ENCODE data around the gene SEC14L1.

Gene SEC14L1

GRCh38 chr17:77125432-77125901 lies 15.3 kb upstream of the SEC14L1 start:
- Histone ChIP-seq H3K27ac (ENCODE audit: extremely low read depth, low read depth, low read length) (no peak overlapping the region), H3K4me3 (ENCODE audit: low read depth, low read length) (no peak overlapping the region), H3K36me3 (ENCODE audit: control insufficient read depth in 2 of 2, insufficient read depth in 1 of 2, low read length in 2 of 2) (no peaks in the 10 kb centered on the region), H3K4me1 (ENCODE audit: control insufficient read depth, insufficient read depth, low read length) (no peaks in the 10 kb centered on the region; the same call in 1 of the 2 replicates), H3K9me3 (ENCODE audit: control insufficient read depth, insufficient read depth, low read depth, low read length) (no peaks in the 10 kb centered on the region)
- CTCF ChIA-PET: interaction anchor here (0.5 to 2.4 kb wide), 4 partner anchors 9 to 122 kb away, joined by 3 to 7 read pairs (median 3); no protein-coding TSS in a partner anchor
- POLR2A ChIA-PET: interaction anchor here (0.6 to 2.9 kb wide), 5 partner anchors 15 to 397 kb away, joined by 3 to 26 read pairs (median 6); partner anchors contain the start of gene SEC14L1
- TF ChIP-seq ZNF394 (tag by site-specific recombination; IDR thresholded peaks at IDR 0.05; ENCODE audit: borderline replicate concordance): peak; percentile 45; the same call in 1 of the 2 replicates
- TF ChIP-seq ZNF274 (IDR thresholded peaks at IDR 0.05; ENCODE audit: low read length): no peak
- TF ChIP-seq ZNF274 (tag by site-specific recombination; IDR thresholded peaks at IDR 0.05; ENCODE audit: borderline replicate concordance): no peak
- peak; percentile 86 for TF ChIP-seq MEIS1 (CRISPR knock-in tag; IDR thresholded peaks at IDR 0.05; ENCODE audit: borderline replicate concordance)
- TF ChIP-seq INSM2 (tag by site-specific recombination; IDR thresholded peaks at IDR 0.05): peak; percentile 55; the same call in 1 of the 2 replicates
- peak; percentile 62; the same call in 1 of the 2 replicates for TF ChIP-seq ZNF24 (tag by site-specific recombination; IDR thresholded peaks at IDR 0.05)
- TF ChIP-seq ZNF362 (tag by site-specific recombination; IDR thresholded peaks at IDR 0.05): peak; percentile 75; the same call in 1 of the 2 replicates
- no peak for TF ChIP-seq ZNF580 (tag by site-specific recombination; IDR thresholded peaks at IDR 0.05)
- peak; percentile 64; the same call in 1 of the 2 replicates for TF ChIP-seq ZBTB21 (tag by site-specific recombination; IDR thresholded peaks at IDR 0.05)
- 0 out of 2 replicates have a peak, but pooled peaks have one; percentile 20 for TF ChIP-seq BCL11A (tag by site-specific recombination; IDR thresholded peaks at IDR 0.05; ENCODE audit: low read depth)
- TF ChIP-seq ZNF184 (tag by site-specific recombination; IDR thresholded peaks at IDR 0.05): peak; percentile 11; the same call in 1 of the 2 replicates
- TF ChIP-seq ELK4 (IDR thresholded peaks at IDR 0.05; ENCODE audit: borderline replicate concordance, low read depth, low read length): no peak
- TF ChIP-seq ZNF561 (tag by site-specific recombination; IDR thresholded peaks at IDR 0.05; ENCODE audit: borderline replicate concordance): no peak
- TF ChIP-seq ZEB2 (tag by site-specific recombination; IDR thresholded peaks at IDR 0.05): peak; percentile 46; the same call in 1 of the 2 replicates
- peak; percentile 88 for TF ChIP-seq ZNF10 (tag by site-specific recombination; IDR thresholded peaks at IDR 0.05)
- TF ChIP-seq KLF8 (tag by site-specific recombination; IDR thresholded peaks at IDR 0.05): peak; percentile 62; the same call in 1 of the 2 replicates
- peak; percentile 85 for TF ChIP-seq SP7 (tag by site-specific recombination; IDR thresholded peaks at IDR 0.05)
- no peak for TF ChIP-seq ZSCAN18 (tag by site-specific recombination; IDR thresholded peaks at IDR 0.05)
- no peak for TF ChIP-seq KLF16 (tag by site-specific recombination; IDR thresholded peaks at IDR 0.05)
- TF ChIP-seq ZNF692 (tag by site-specific recombination; IDR thresholded peaks at IDR 0.05): no peak
- no peak for TF ChIP-seq ZNF148 (tag by site-specific recombination; IDR thresholded peaks at IDR 0.05; ENCODE audit: borderline replicate concordance)
- no peak for TF ChIP-seq OVOL3 (tag by site-specific recombination; IDR thresholded peaks at IDR 0.05)
- TF ChIP-seq ZNF423 (tag by site-specific recombination; IDR thresholded peaks at IDR 0.05): no peak
- TF ChIP-seq ZNF654 (tag by site-specific recombination; IDR thresholded peaks at IDR 0.05; ENCODE audit: low read depth): no peak
- 0 out of 2 replicates have a peak, but pooled peaks have one; percentile 36 for TF ChIP-seq ZFP37 (tag by site-specific recombination; IDR thresholded peaks at IDR 0.05)
- TF ChIP-seq ATF2 (tag by site-specific recombination; IDR thresholded peaks at IDR 0.05; ENCODE audit: low read depth): 0 out of 2 replicates have a peak, but pooled peaks have one; percentile 22
